ENCODE measurements around the gene OR1D2.
A peak's percentile ranks its signal among the peaks of the same experiment; 100 is the strongest.
"Not testable (repeated sequence)": the region's sequence is repeated elsewhere in the genome, so short reads cannot be mapped to it uniquely, and the experiment has no call there.

The OR1D2 gene

GRCh38 chr17:3104322-3104721 is at the start of gene OR1D2:
Gene OR1D2 (minus strand): TSS chr17:3104422. CDS start chr17:3092996, 11,426 bp downstream.
- no peak for DNase-seq (ENCODE audit: low read depth, low spot score)
- no peak within 1 kb of the TSS for H3K27ac ChIP-seq

GRCh38 chr17:3137494-3137893 is 33.3 kb upstream of the OR1D2 start:
- H3K27ac ChIP-seq; DNase-seq (ENCODE audit: low read depth, low spot score): not testable (repeated sequence)

GRCh38 chr17:3127451-3127850 is 23.2 kb upstream of the OR1D2 start, which contains the start of gene OR1G1:
Gene OR1G1 (minus strand): TSS chr17:3127551. CDS start chr17:3127551, 0 bp downstream.
- DNase-seq (ENCODE audit: low read depth, low spot score): no peak
- no peak within 1 kb of the TSS for H3K27ac ChIP-seq

GRCh38 chr17:3073850-3074249 is 30.4 kb downstream of the OR1D2 start:
- not testable (repeated sequence) for H3K27ac ChIP-seq; DNase-seq (ENCODE audit: low read depth, low spot score)

- not testable (repeated sequence) for DNase-seq (ENCODE audit: low read depth, low spot score); H3K27ac ChIP-seq
Measured at GRCh38 chr17:3065192-3065591, 39.0 kb downstream of the OR1D2 start.

- not testable (repeated sequence) for DNase-seq (ENCODE audit: low read depth, low spot score); H3K27ac ChIP-seq
Measured at GRCh38 chr17:3063507-3063906, 40.7 kb downstream of the OR1D2 start, which contains the start of gene OR1D5. Gene OR1D5 (minus strand): TSS chr17:3063607. CDS start chr17:3063607, 0 bp downstream.

GRCh38 chr17:3062824-3063377 is 41.3 kb downstream of the OR1D2 start:
- not testable (repeated sequence) for DNase-seq (ENCODE audit: low read depth, low spot score); H3K27ac ChIP-seq

- not testable (repeated sequence) for H3K27ac ChIP-seq; DNase-seq (ENCODE audit: low read depth, low spot score)
Measured at GRCh38 chr17:3054868-3055267, 49.4 kb downstream of the OR1D2 start.

GRCh38 chr17:3049705-3050295 is 54.4 kb downstream of the OR1D2 start:
- H3K27ac ChIP-seq: no peak overlapping the region
- DNase-seq (ENCODE audit: low read depth, low spot score): no peak

GRCh38 chr17:3048727-3049471 is 55.3 kb downstream of the OR1D2 start:
- H3K27ac ChIP-seq: peak overlapping the region; percentile 14
- DNase-seq (ENCODE audit: low read depth, low spot score): peak; percentile 95

- H3K27ac ChIP-seq: no peak overlapping the region
- no peak for DNase-seq (ENCODE audit: low read depth, low spot score)
Measured at GRCh38 chr17:3046753-3047152, 57.5 kb downstream of the OR1D2 start.

GRCh38 chr17:3043737-3044365 is 60.4 kb downstream of the OR1D2 start:
- no peak for DNase-seq (ENCODE audit: low read depth, low spot score)

GRCh38 chr17:3040882-3041281 is 63.3 kb downstream of the OR1D2 start:
- H3K27ac ChIP-seq: no peak overlapping the region
- no peak for DNase-seq (ENCODE audit: low read depth, low spot score)

More at GRCh38 chr17:3043737-3044365, 60.4 kb downstream of the OR1D2 start:
- H3K27ac ChIP-seq: no peak overlapping the region

- no peak for DNase-seq (ENCODE audit: low read depth, low spot score)
- no peak overlapping the region for H3K27ac ChIP-seq
Measured at GRCh38 chr17:3039736-3040135, 64.5 kb downstream of the OR1D2 start.

- DNase-seq (ENCODE audit: low read depth, low spot score): no peak
- H3K27ac ChIP-seq: no peak overlapping the region
Measured at GRCh38 chr17:3038941-3039340, 65.3 kb downstream of the OR1D2 start.

Data from epithelial cell of prostate (primary cell).